Endometrium (tissue), 2 donors: ENCODE data around the gene TENT5C.

Source experiments
- FAIRE-seq: peaks from 2 replicates; lab custom pipeline; 2012; peaks lifted over from hg19 to GRCh38; lab: Jason Lieb, UNC
- donor health status: control.
- donor health status: control.

Gene TENT5C

GRCh38 chr1:117636637-117637425 lies 31.0 kb downstream of the TENT5C start:
- FAIRE-seq, result no peak

DNA sequence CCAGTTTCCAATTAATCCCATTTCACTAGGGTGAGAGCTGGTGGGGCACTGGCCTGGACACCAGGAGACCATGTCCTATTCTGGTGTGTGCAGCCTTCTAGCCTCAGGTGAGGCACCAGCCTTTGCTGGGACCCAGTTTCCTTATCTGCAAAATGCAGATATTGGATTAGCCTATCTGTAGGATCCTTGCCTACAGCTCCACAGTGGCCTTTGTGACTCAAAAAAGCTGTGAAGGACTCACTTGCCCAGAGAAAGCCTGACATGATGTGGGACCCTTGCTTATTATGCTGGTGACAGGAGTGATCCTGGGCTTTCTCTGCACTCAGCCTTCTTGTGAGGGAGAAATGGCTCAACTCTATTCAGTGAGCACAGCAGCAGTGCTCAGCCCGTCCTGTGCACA lies 32.3 kb downstream of the TENT5C start:
- FAIRE-seq, result no peak

DNA sequence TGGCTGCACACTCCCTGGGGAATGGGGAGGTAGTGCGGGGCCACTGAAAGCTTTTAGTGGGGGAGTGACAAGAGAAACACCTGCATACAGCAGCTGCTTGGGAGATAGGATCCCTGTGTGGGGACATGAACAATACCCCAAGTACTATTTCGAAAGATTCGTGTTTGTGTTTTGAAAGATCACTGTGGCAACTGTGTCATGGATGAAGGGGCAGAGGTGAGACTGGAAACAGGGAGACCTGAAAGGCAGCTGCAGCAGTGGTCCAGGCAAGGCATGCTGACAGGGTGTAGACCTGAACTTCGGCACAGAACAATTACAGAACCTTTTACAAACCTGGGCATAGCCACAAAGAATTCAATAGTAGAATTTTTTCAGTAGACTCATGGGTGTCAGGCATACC lies 32.9 kb downstream of the TENT5C start:
- no peak for FAIRE-seq

- no peak for FAIRE-seq
Observed at GRCh38 chr1:117639741-117640140, 33.9 kb downstream of the TENT5C start.

DNA sequence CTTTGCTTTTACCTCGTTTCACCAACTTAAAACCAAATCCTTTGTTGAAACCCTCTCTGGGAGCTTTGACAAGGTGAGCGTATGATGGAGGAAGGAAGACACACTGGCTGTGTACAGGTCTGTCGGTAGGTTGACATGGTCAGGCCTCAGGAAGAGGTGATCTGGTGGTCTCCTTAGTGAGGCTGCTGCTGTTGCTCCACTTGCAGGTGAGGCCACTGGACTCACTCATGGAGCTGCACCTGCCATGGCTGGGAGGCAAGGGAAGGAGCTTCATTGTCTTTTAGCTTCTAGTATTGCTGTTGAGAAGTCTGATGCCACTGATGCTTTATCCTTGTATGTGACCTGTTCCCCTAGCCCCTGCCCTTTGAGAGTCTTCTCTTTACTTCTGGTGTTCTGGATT lies 35.7 kb downstream of the TENT5C start:
- FAIRE-seq, result no peak

GRCh38 chr1:117642963-117643362 lies 37.1 kb downstream of the TENT5C start:
- FAIRE-seq, result no peak

- FAIRE-seq, result no peak
Observed at GRCh38 chr1:117643601-117644000, 37.8 kb downstream of the TENT5C start.

DNA sequence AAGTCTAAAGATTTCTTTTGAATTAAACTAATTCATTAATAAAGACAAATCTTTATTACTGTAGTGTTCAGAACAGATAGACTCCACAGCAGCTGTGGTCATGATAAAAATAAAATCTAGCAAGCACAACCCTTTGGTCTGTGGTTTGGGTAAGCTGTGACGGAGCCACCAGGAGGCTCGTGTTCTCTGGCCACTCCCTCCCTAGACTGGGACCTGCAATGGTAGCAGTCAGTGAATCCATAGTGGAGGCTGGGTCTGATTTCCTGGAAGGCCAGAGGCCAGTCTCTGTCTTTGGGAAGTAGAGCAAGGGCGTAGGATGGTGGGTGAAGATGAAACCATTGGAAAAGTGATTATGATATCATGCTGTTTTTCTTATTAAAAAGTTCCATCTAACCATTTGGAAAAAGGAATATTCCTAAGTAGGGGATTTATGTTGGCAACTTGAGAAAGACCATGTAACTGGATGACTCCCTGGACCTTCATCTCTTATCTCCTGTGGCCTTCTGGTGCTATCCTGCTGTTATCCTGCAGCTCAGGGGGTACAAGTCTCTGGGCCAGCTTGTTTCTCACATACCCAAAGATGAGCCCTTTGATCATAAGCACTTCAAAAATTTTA lies 39.0 kb downstream of the TENT5C start:
- no peak for FAIRE-seq

DNA sequence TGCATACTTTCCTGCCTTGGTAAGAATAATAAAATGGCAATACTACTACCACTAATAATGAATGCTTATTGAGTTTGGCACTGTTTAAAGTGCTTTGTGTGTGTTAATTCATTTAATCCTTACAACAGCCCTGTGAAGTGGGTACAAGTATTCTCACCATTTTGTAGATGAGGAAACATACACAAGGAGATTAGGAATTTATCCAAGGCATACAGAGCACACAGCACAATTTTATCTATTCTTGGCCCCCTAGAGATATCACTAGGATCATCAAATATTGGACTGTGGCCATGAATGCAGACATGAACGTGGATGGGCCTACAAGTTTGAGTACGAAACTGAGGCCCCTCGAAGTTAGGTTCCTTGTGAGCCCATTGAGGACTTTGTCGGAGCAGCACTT lies 39.5 kb downstream of the TENT5C start:
- FAIRE-seq, result no peak

DNA sequence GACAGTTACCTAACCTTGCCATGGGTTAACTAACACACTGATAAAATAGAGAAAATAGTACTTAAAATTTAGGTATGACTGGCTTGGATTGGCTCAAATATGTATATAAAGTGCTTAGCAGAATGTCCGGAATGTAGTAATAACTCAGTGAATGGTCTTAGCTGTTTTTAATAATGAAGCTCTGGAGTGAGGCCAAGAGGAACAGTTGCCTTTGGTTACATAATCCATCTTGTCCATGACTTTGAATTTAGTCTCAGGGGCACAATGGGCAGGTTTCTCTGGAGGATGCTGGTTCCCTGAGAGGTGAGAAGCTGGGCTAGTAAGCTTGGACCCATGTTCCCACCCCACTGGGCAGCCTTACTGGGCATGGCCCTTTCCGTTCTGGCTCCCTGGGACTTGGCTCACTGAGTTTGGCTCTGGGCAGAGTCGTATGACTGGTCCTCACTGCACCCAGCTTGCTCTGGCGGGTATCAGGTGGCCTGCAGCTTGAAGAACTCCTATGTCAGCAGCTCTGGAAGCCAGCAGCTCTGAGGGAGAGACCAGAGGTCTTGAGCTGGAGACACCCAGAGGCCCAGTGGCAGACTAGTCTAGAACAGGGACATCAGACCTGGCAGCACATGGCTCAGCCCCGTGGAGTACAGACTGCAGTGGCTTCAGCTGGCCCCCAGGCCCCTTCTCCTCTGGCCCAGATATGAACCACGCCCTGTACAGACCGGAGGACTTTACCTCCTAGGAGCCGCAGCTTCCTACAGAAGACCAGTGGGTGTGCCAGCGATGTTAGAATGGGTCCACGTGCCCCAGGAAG lies 40.4 kb downstream of the TENT5C start:
- FAIRE-seq, result no peak

DNA sequence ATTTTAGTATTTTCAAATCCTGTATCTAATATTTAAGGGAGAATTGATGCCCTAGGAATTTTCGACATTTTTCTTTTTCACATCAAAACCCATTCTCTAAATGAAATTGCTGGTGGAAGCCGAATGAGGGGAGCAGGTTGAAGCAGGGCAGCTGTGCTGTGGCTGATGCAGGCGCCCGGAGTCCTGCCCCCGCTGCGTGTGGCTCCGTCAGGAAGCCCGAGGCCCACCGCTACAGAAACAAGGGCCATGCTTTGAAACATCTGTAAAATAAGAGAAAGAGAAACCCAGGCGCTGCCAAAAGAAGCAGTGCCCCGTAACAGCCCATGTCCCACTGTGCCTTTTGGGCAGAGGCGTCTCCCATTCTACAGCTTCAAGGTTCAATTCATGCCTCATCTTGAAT lies 41.1 kb downstream of the TENT5C start:
- no peak for FAIRE-seq

- FAIRE-seq, result no peak
Observed at GRCh38 chr1:117648015-117648414, 42.2 kb downstream of the TENT5C start.

DNA sequence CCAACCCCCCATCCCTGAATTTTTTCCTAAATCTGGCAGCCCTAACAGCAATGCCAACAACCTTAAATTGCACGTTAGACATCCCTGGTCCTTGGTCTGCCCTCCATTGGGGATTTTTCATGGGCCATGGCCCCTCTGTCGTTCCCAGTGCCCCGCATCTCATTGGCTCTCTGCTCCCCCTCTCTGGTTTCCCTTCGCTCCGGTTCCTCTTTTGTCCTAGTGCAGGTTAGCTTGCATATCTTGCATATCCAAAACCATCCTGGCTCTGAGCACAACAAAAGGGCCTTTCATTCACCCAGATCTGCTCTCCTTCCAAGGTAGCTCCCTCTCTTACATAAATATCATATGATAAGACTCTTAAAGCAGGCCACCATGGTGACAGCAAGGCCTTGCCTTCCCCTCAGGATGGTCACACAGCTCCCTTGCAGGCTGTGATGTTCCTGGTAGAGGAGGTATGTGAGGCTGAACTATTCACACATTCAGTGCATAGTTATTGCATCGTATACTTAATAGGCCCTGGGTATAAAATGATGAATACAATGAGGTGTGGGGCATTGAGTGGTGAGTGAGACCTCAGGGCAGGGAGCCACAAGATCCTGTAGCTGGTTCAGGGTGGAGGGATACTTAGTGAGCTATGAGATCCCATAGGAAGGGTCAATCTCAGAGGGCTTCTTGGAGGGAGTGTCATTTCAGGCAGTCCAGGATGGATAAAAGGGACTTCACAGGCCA lies 45.2 kb downstream of the TENT5C start:
- FAIRE-seq, result no peak

GRCh38 chr1:117651616-117652015 lies 45.8 kb downstream of the TENT5C start:
- FAIRE-seq, result no peak

GRCh38 chr1:117652421-117652820 lies 46.6 kb downstream of the TENT5C start:
- no peak for FAIRE-seq

DNA sequence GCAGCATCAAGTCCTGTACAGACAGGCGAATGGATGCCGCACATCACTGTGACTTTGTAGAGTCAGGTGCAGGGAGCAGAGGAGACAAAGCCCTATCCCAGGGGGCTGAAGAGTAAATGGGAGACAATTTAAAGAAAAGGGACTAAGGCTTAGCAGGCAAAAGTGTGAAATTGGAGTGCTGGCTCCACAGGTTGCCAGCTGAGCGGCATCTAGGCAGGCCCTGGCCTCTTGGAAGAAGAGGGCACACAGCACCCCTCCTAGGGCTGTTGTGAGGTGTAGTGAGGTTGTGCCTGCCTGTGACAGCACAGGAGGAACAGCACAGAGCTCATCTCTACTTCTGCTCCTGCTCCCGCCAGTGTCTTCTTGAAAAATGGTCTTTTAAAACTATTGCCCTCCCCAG lies 47.3 kb downstream of the TENT5C start:
- no peak for FAIRE-seq

DNA sequence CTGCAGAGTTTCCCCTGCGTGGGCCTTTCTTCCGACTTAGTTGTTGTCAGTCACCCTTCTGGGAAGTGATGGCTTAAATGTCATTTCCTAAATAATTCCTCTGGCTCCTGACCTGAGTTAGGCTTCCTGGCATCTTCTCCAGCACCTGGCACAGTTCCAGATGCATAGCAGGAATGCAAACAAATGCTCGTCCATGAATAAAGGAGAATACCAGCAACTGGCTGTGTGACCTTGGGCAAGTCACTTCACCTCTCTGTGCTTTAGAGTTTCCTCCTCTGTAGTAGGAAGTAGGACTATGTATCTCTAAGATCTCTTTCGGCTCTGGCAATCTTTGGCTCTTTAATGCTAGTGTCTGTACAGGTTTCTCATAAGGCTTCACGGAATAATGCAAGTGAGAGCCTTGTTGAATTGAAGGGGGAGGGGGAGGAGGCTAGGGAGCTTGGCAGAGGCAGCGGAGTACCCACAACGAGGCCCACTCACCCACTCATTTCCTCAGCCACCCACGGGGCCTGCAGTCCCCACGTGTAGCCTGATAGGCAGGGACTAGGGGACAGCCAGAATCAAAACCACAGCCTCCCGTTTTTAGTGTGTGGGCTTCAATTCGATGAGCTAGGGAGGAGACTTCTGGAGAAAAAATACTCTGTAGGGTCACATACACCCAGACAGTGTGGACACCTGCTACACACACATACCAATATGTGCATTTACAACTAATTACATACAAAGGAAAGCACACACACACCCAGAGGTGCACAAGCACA lies 48.1 kb downstream of the TENT5C start:
- FAIRE-seq, result no peak

- FAIRE-seq, result no peak
Observed at GRCh38 chr1:117654493-117655219, 48.8 kb downstream of the TENT5C start.

GRCh38 chr1:117655220-117655577 lies 49.4 kb downstream of the TENT5C start:
- no peak for FAIRE-seq

DNA sequence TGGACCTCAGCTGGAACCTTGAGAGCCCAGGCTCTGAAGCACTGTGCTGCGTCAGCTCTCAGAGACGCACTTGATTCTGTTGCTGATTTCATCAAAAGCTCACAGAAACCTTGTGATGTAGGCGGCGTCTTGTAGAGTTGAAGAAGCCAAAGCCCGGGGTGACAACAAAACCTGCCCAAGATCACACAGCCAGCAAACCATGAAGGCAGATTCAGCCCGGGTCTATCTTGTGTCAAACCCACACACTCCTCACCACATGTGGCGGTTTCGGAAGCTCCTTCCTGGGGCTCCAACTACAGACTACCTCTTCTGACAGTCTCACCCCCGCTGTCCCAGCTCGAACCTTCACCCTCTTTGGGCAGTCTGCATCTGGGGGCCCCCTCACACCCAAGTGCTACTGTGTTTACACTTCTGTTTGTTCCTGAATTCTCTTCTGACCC lies 50.4 kb downstream of the TENT5C start:
- no peak for FAIRE-seq

- no peak for FAIRE-seq
Observed at GRCh38 chr1:117657031-117657430, 51.2 kb downstream of the TENT5C start.
